HCT116 (cell line): ENCODE results near the gene UMODL1. TPM values are rescaled to one million over a fixed set of nuclear protein-coding genes. Genes with fewer than 3 reads are reported as not detected.

Experiments used
- ATAC-seq: fragments of 200-7000 bp; cut with Tn5 transposase; 2 replicates; pipeline ENCODE4 v1.9.1; 2020; ENCODE audit warnings: mild to moderate bottlenecking, moderate library complexity
- BruUV-seq: library from RNA; stranded (reverse); fragments of 400-500 nt; replicated peaks from 2 replicates; lab custom pipeline; 2021; lab: Mats Ljungman, UMichigan
- CTCF ChIA-PET: fragments of 300-600 bp; sonication (Branson Sonifier 250); formaldehyde crosslinking; loops from one replicate; lab custom pipeline; 2021; ENCODE audit warnings: antibody characterized with exemption; lab: Charles Lee
- POLR2A ChIA-PET: fragments of 300-600, 350-600 bp; sonication (Branson Sonifier 250); formaldehyde crosslinking; loops from one replicate; lab custom pipeline; 2021; ENCODE audit warnings: antibody characterized with exemption; lab: Charles Lee
- RAD21 ChIA-PET, 2 experiments: fragments of 300-600 bp; sonication (Branson Sonifier 250); formaldehyde crosslinking; loops; one replicate each; lab custom pipeline; 2023; ENCODE audit warnings: low total read pairs in 2 of 2; ENCODE audit not compliant: uncharacterized antibody in 2 of 2, unreplicated experiment in 2 of 2, low non-redundant PET in 1 of 2; lab: Charles Lee
- DNase-seq: peaks from one replicate; pipeline ENCODE4 v3.0.0-alpha.2; 2010; ENCODE audit warnings: low read depth, low spot score
- H2AFZ ChIP-seq: fragments of 200-600 bp; shearing (Covaris generic), sonication (generic); 2 replicates; pipeline ENCODE4 v1.6.1; 2017; ENCODE audit warnings: low read depth, mixed run types, mixed read lengths, antibody characterized with exemption, low read length; ENCODE audit not compliant: poor library complexity, severe bottlenecking
- H3K27ac ChIP-seq: 2 replicates; pipeline ENCODE4 v1.5.1; 2012; ENCODE audit warnings: low read depth, low read length
- H3K27me3 ChIP-seq: fragments of 200-600 bp; sonication (generic); 2 replicates; pipeline ENCODE4 v1.6.1; 2016; ENCODE audit warnings: mixed run types, low read length, mixed read lengths; ENCODE audit not compliant: insufficient read depth
- H3K36me3 ChIP-seq, 2 experiments: fragments of 200-500 bp in 1 of 2; fragments of 200-600 bp in 1 of 2; sonication (Bioruptor generic) in 1 of 2; sonication (generic) in 1 of 2; 2 replicates each; pipeline versions ENCODE4 v1.5.1 to v1.6.1; 2014 to 2016; ENCODE audit warnings: low read length in 2 of 2, inconsistent platforms in 1 of 2, mixed read lengths in 1 of 2, mixed run types in 1 of 2; ENCODE audit not compliant: insufficient read depth in 2 of 2, control insufficient read depth in 1 of 2
- H3K4me1 ChIP-seq, 2 experiments: fragments of 200-600 bp in 1 of 2; sonication (generic) in 1 of 2; 2 replicates each; pipeline versions ENCODE4 v1.5.1 to v1.6.1; 2012 to 2017; ENCODE audit warnings: low read length in 2 of 2, inconsistent platforms in 1 of 2, mild to moderate bottlenecking in 1 of 2, mixed read lengths in 1 of 2, mixed run types in 1 of 2, moderate library complexity in 1 of 2; ENCODE audit not compliant: insufficient read depth in 2 of 2, control insufficient read depth in 1 of 2
- H3K4me2 ChIP-seq: fragments of 200-600 bp; sonication (generic); 2 replicates; pipeline ENCODE4 v1.6.1; 2017; ENCODE audit warnings: mixed run types, low read length, mixed read lengths
- H3K4me3 ChIP-seq, 2 experiments: fragments of 200-600 bp in 1 of 2; sonication (generic) in 1 of 2; replicated peaks in 1 of 2; 2 replicates each; pipeline ENCODE4 v1.5.1; 2011 to 2016; ENCODE audit warnings: low read length in 2 of 2, control low read depth in 1 of 2, low read depth in 1 of 2, mild to moderate bottlenecking in 1 of 2, mixed read lengths in 1 of 2, mixed run types in 1 of 2
- H3K79me2 ChIP-seq: fragments of 200-600 bp; sonication (generic); 2 replicates; pipeline ENCODE4 v1.6.1; 2017; ENCODE audit warnings: mild to moderate bottlenecking, mixed run types, low read length, moderate library complexity, mixed read lengths; ENCODE audit not compliant: insufficient read depth
- H3K9ac ChIP-seq: fragments of 200-600 bp; sonication (generic); 2 replicates; pipeline ENCODE4 v1.6.1; 2016; ENCODE audit warnings: low read length, mixed read lengths
- H3K9me2 ChIP-seq: fragments of 200-600 bp; sonication (generic), shearing (Covaris generic); 2 replicates; pipeline ENCODE4 v1.6.1; 2017; ENCODE audit warnings: mixed run types, mild to moderate bottlenecking, moderate library complexity; ENCODE audit not compliant: insufficient read depth
- H3K9me3 ChIP-seq, 2 experiments: fragments of 200-500 bp in 1 of 2; fragments of 200-600 bp in 1 of 2; sonication (Bioruptor generic) in 1 of 2; sonication (generic) in 1 of 2; 2 replicates each; pipeline ENCODE4 v1.6.1; 2014 to 2017; ENCODE audit warnings: low read length in 2 of 2, mixed read lengths in 2 of 2, inconsistent platforms in 1 of 2, low read depth in 1 of 2, mild to moderate bottlenecking in 1 of 2, mixed run types in 1 of 2, moderate library complexity in 1 of 2; ENCODE audit not compliant: control insufficient read depth in 1 of 2, insufficient read depth in 1 of 2
- H4K20me1 ChIP-seq: fragments of 200-600 bp; sonication (generic), shearing (Covaris generic); 2 replicates; pipeline ENCODE4 v1.6.1; 2017; ENCODE audit warnings: mixed run types, mild to moderate bottlenecking, moderate library complexity; ENCODE audit not compliant: insufficient read depth
- CBX3 ChIP-seq: IDR thresholded peaks from 2 replicates; pipeline ENCODE4 v1.6.1; 2012; ENCODE audit warnings: low read depth
- CTCF ChIP-seq, 3 experiments: fragments of 200-600 bp in 1 of 3; sonication (generic) in 1 of 3; IDR thresholded peaks in 2 of 3; conservative IDR thresholded peaks in 1 of 3; 2 replicates each; pipeline ENCODE4 v1.5.1; 2012 to 2017; ENCODE audit warnings: low read depth in 2 of 3, low read length in 2 of 3, antibody characterized with exemption in 1 of 3, borderline replicate concordance in 1 of 3, control low read depth in 1 of 3, mild to moderate bottlenecking in 1 of 3, mixed read lengths in 1 of 3, mixed run types in 1 of 3, moderate library complexity in 1 of 3; ENCODE audit not compliant: insufficient read depth in 1 of 3
- EGR1 ChIP-seq: IDR thresholded peaks from 2 replicates; pipeline ENCODE4 v1.6.1; 2012; ENCODE audit warnings: low read depth
- ELF1 ChIP-seq: IDR thresholded peaks from 2 replicates; pipeline ENCODE4 v1.6.1; 2012; ENCODE audit warnings: low read depth, borderline replicate concordance
- EZH2 ChIP-seq: fragments of 200-600 bp; sonication (generic); IDR thresholded peaks from 2 replicates; pipeline ENCODE4 v1.6.1; 2017; ENCODE audit warnings: antibody characterized with exemption, mixed run types
- EZH2phosphoT487 ChIP-seq: fragments of 200-600 bp; IDR thresholded peaks from 2 replicates; pipeline ENCODE4 v1.6.1; 2018; ENCODE audit warnings: antibody characterized with exemption, borderline replicate concordance
- POLR2A ChIP-seq: IDR thresholded peaks from 2 replicates; pipeline ENCODE4 v1.7.0; 2011; ENCODE audit warnings: borderline replicate concordance; ENCODE audit not compliant: insufficient read depth, insufficient read length; ENCODE audit errors: extremely low read depth
- POLR2AphosphoS5 ChIP-seq: IDR thresholded peaks from 2 replicates; pipeline ENCODE4 v1.6.1; 2011; ENCODE audit warnings: mild to moderate bottlenecking, low read depth, low read length, moderate library complexity
- RAD21 ChIP-seq: IDR thresholded peaks from 2 replicates; pipeline ENCODE4 v1.6.1; 2012; ENCODE audit warnings: low read depth, mild to moderate bottlenecking
- SIN3A ChIP-seq: IDR thresholded peaks from 2 replicates; pipeline ENCODE4 v1.6.1; 2012; ENCODE audit warnings: low read depth
- SP1 ChIP-seq: IDR thresholded peaks from 2 replicates; pipeline ENCODE4 v1.6.1; 2012; ENCODE audit warnings: low read depth
- TCF7L2 ChIP-seq: IDR thresholded peaks from 2 replicates; pipeline ENCODE4 v1.7.0; 2011; ENCODE audit warnings: borderline replicate concordance, inconsistent platforms; ENCODE audit not compliant: insufficient read depth, insufficient read length; ENCODE audit errors: extremely low read depth
- YY1 ChIP-seq: IDR thresholded peaks from 2 replicates; pipeline ENCODE4 v1.6.1; 2011; ENCODE audit warnings: low read length, low read depth, moderate library complexity, mild to moderate bottlenecking; ENCODE audit not compliant: insufficient replicate concordance; ENCODE audit errors: extremely low read depth
- ZFX ChIP-seq: fragments of 450-650 bp; IDR thresholded peaks from 2 replicates; pipeline ENCODE4 v1.6.1; 2017
- ZNF274 ChIP-seq: fragments of 200-500 bp; sonication (Bioruptor generic); IDR thresholded peaks from 2 replicates; pipeline ENCODE4 v1.6.1; 2014; ENCODE audit warnings: mild to moderate bottlenecking, low read depth, low read length, inconsistent platforms
- intact Hi-C: fragments of 100-400 bp; cut with micrococcal nuclease; formaldehyde crosslinking; loops from 2 replicates; pipeline ENCODE4 v1.10.0; 2022
- total RNA-seq: library from RNA; stranded (reverse); gene quantifications from one replicate; pipeline ENCODE4 v1.2.1, GENCODE V29; 2021; ENCODE audit not compliant: unreplicated experiment
- TF ChIP-seq, protein P1 (sequence below): IDR thresholded peaks from 2 replicates; pipeline ENCODE4 v1.6.1; 2012; ENCODE audit warnings: low read depth
- TF ChIP-seq, protein P2 (sequence below): IDR thresholded peaks from 2 replicates; pipeline ENCODE4 v1.6.1; 2011; ENCODE audit warnings: mild to moderate bottlenecking, low read length, moderate library complexity; ENCODE audit not compliant: insufficient replicate concordance; ENCODE audit errors: extremely low read depth

Gene UMODL1
- total RNA-seq, 1 experiment from 2014 or later, result not detected

GRCh38 chr21:42058631-42059111, 12.4 kb upstream of the UMODL1 start:
- TF ChIP-seq RAD21 (no peak), POLR2AphosphoS5 (no peak), SP1 (no peak), YY1 (no peak), ELF1 (no peak), EGR1 (no peak), EZH2phosphoT487 (no peak), TCF7L2 (no peak), ZNF274 (no peak), EZH2 (no peak), CTCF (IDR thresholded peaks at IDR 0.05 in 2 of 3, conservative IDR thresholded peaks at IDR 0.05 in 1 of 3; ENCODE audit: borderline replicate concordance in 1 of 3, insufficient read depth in 1 of 3, low read depth in 2 of 3, low read length in 2 of 3) (no peak), POLR2A (no peak), ZFX (no peak), CBX3 (no peak), SIN3A (no peak)
- TF ChIP-seq, protein P1, sequence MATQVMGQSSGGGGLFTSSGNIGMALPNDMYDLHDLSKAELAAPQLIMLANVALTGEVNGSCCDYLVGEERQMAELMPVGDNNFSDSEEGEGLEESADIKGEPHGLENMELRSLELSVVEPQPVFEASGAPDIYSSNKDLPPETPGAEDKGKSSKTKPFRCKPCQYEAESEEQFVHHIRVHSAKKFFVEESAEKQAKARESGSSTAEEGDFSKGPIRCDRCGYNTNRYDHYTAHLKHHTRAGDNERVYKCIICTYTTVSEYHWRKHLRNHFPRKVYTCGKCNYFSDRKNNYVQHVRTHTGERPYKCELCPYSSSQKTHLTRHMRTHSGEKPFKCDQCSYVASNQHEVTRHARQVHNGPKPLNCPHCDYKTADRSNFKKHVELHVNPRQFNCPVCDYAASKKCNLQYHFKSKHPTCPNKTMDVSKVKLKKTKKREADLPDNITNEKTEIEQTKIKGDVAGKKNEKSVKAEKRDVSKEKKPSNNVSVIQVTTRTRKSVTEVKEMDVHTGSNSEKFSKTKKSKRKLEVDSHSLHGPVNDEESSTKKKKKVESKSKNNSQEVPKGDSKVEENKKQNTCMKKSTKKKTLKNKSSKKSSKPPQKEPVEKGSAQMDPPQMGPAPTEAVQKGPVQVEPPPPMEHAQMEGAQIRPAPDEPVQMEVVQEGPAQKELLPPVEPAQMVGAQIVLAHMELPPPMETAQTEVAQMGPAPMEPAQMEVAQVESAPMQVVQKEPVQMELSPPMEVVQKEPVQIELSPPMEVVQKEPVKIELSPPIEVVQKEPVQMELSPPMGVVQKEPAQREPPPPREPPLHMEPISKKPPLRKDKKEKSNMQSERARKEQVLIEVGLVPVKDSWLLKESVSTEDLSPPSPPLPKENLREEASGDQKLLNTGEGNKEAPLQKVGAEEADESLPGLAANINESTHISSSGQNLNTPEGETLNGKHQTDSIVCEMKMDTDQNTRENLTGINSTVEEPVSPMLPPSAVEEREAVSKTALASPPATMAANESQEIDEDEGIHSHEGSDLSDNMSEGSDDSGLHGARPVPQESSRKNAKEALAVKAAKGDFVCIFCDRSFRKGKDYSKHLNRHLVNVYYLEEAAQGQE, result no peak
- TF ChIP-seq, protein P2, sequence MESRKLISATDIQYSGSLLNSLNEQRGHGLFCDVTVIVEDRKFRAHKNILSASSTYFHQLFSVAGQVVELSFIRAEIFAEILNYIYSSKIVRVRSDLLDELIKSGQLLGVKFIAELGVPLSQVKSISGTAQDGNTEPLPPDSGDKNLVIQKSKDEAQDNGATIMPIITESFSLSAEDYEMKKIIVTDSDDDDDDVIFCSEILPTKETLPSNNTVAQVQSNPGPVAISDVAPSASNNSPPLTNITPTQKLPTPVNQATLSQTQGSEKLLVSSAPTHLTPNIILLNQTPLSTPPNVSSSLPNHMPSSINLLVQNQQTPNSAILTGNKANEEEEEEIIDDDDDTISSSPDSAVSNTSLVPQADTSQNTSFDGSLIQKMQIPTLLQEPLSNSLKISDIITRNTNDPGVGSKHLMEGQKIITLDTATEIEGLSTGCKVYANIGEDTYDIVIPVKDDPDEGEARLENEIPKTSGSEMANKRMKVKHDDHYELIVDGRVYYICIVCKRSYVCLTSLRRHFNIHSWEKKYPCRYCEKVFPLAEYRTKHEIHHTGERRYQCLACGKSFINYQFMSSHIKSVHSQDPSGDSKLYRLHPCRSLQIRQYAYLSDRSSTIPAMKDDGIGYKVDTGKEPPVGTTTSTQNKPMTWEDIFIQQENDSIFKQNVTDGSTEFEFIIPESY, result no peak
- RAD21 ChIA-PET, result no interaction called here

More at GRCh38 chr21:42058631-42059111, 12.4 kb upstream of the UMODL1 start:
- ATAC-seq (no peak), DNase-seq (no peak)
- H3K4me3 ChIP-seq, result no peak overlapping the region
- intact Hi-C loops, result no loop called here
- H3K27me3 ChIP-seq, result no peaks in the 10 kb centered on the region
- no peaks in the 10 kb centered on the region for H3K9me2 ChIP-seq
- no peak overlapping the region for H3K4me2 ChIP-seq
- H3K36me3 ChIP-seq, result no peaks in the 10 kb centered on the region
- H4K20me1 ChIP-seq, result no peaks in the 10 kb centered on the region
- BruUV-seq, result no TSS peak
- H3K79me2 ChIP-seq, result no peaks in the 10 kb centered on the region
- POLR2A ChIA-PET, result no interaction called here
- no peaks in the 10 kb centered on the region for H3K9me3 ChIP-seq
- H3K9ac ChIP-seq, result no peak overlapping the region
- H3K27ac ChIP-seq, result no peak overlapping the region
- CTCF ChIA-PET, result no interaction called here
- no peak overlapping the region for H2AFZ ChIP-seq
- no peaks in the 10 kb centered on the region; a peak in 1 of 4 replicates for H3K4me1 ChIP-seq
